ENCODE results near the gene MRM2.

Gene MRM2

DNA sequence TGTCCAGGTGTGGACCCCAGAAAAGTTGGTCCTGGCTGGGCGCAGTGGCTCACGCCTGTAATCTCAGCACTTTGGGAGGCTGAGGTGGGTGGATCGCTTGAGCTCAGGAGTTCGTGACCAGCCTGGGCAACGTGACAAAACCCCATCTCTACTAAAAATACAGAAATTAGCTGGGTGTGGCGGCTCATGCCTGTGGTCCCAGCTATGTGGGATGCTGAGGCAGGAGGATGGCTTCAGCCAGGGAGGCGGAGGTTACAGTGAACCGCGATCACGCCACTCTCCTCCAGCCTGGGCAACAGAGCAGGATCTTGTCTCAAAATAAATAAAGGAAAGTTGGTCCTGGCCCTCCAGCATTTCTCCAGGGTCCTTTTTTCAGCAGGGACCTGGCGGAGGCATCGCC is 1.5 kb upstream of the MRM2 start:
- no peak for TF ChIP-seq ZNF70 (CRISPR knock-in tag; IDR thresholded peaks at IDR 0.05)
- TF ChIP-seq ZNF8 (CRISPR knock-in tag; IDR thresholded peaks at IDR 0.05): no peak
- no peak for TF ChIP-seq TCF4 (CRISPR knock-in tag; IDR thresholded peaks at IDR 0.05; ENCODE audit: borderline replicate concordance)
- TF ChIP-seq ZFP30 (CRISPR knock-in tag; IDR thresholded peaks at IDR 0.05): no peak
- TF ChIP-seq TOX (CRISPR knock-in tag; IDR thresholded peaks at IDR 0.05; ENCODE audit: borderline replicate concordance): no peak
- no peak for TF ChIP-seq ISL1 (CRISPR knock-in tag; IDR thresholded peaks at IDR 0.05)
- no peak for TF ChIP-seq OSR1 (CRISPR knock-in tag; IDR thresholded peaks at IDR 0.05)
- no peak for TF ChIP-seq PPARA (CRISPR knock-in tag; IDR thresholded peaks at IDR 0.05; ENCODE audit: borderline replicate concordance)
- TF ChIP-seq, protein P1, sequence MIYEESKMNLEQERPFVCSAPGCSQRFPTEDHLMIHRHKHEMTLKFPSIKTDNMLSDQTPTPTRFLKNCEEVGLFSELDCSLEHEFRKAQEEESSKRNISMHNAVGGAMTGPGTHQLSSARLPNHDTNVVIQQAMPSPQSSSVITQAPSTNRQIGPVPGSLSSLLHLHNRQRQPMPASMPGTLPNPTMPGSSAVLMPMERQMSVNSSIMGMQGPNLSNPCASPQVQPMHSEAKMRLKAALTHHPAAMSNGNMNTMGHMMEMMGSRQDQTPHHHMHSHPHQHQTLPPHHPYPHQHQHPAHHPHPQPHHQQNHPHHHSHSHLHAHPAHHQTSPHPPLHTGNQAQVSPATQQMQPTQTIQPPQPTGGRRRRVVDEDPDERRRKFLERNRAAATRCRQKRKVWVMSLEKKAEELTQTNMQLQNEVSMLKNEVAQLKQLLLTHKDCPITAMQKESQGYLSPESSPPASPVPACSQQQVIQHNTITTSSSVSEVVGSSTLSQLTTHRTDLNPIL (CRISPR knock-in tag; IDR thresholded peaks at IDR 0.05; ENCODE audit: low read depth): no peak
- TF ChIP-seq ARNTL (CRISPR knock-in tag; IDR thresholded peaks at IDR 0.05; ENCODE audit: borderline replicate concordance, low read depth): no peak
- TF ChIP-seq GLIS3 (CRISPR knock-in tag; IDR thresholded peaks at IDR 0.05): no peak
- TF ChIP-seq ZNF565 (CRISPR knock-in tag; conservative IDR thresholded peaks at IDR 0.05; ENCODE audit: low read depth): no peak
- no peak for TF ChIP-seq BACH2 (CRISPR knock-in tag; IDR thresholded peaks at IDR 0.05; ENCODE audit: borderline replicate concordance)
- no peak for ATAC-seq

DNA sequence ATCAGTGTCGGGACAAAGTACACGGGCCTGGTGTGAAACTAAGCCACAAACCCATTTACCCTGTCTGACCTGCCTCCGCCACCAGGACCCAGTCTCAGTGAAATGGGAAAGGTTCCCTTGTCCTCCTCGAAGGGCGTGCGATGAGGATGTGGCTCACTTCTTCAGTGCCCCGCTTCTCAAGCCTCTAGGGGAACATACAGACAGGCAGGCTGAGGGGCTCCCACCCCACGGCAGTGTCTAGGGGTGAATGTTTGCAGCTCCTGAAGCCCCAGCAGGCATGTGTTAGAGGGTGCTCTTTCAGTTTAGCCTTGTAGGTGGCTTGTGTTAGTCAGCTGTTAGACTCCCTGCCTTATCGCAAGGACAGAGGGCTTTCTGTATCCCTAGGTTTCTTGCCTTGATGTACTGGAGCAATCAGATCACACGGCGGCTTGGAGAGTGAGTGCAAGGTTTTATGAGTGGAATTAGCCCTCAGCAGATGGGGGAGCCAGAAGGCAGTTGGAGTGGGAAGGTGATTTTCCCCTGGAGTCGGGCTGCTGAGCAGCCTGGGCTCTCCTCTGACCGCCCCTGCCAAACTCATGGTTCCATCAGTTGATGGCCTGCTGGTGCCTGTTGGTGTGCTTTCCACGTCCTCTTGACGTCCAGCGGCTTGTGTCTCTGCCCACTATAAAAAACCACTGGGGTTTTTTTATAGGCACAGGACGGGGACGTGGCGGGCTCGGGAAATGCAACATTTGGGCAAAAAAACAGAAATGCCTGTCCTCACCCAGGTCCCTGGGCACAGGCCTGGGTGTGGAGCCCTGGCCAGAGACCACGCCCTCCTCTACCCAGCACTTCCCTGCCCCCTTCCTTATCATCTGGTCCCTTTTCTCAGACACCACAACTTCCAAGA is 780 bp upstream of the MRM2 start:
- ATAC-seq: peak; percentile 58
- no peak for TF ChIP-seq ARNTL (CRISPR knock-in tag; IDR thresholded peaks at IDR 0.05; ENCODE audit: borderline replicate concordance, low read depth)
- TF ChIP-seq, protein P2, sequence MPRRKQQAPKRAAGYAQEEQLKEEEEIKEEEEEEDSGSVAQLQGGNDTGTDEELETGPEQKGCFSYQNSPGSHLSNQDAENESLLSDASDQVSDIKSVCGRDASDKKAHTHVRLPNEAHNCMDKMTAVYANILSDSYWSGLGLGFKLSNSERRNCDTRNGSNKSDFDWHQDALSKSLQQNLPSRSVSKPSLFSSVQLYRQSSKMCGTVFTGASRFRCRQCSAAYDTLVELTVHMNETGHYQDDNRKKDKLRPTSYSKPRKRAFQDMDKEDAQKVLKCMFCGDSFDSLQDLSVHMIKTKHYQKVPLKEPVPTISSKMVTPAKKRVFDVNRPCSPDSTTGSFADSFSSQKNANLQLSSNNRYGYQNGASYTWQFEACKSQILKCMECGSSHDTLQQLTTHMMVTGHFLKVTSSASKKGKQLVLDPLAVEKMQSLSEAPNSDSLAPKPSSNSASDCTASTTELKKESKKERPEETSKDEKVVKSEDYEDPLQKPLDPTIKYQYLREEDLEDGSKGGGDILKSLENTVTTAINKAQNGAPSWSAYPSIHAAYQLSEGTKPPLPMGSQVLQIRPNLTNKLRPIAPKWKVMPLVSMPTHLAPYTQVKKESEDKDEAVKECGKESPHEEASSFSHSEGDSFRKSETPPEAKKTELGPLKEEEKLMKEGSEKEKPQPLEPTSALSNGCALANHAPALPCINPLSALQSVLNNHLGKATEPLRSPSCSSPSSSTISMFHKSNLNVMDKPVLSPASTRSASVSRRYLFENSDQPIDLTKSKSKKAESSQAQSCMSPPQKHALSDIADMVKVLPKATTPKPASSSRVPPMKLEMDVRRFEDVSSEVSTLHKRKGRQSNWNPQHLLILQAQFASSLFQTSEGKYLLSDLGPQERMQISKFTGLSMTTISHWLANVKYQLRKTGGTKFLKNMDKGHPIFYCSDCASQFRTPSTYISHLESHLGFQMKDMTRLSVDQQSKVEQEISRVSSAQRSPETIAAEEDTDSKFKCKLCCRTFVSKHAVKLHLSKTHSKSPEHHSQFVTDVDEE (CRISPR knock-in tag; IDR thresholded peaks at IDR 0.05): no peak

DNA sequence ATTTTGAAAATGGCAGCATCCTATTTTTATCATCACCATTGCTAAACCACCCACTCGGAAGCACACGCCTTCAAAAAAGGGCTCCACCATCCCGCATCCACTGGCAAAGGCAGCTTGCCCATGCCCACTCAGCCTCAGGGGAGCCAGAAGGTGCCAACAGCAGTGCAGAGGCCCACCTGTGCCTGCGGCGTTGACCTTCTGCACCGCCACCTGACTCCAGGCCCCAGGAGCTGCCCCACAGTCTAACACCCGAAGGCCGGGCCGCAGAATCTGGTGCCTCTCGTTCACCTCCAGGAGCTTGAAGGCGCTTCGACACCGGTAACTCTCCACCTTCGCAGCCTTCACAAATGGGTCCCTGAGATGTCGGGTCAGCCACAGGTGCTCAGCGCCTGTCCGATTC is 2.8 kb downstream of the MRM2 start:
- no peak for ATAC-seq
- no peak for TF ChIP-seq ISL1 (CRISPR knock-in tag; IDR thresholded peaks at IDR 0.05)
- no peak for TF ChIP-seq SNAI2 (CRISPR knock-in tag; IDR thresholded peaks at IDR 0.05)
- TF ChIP-seq, protein P3, sequence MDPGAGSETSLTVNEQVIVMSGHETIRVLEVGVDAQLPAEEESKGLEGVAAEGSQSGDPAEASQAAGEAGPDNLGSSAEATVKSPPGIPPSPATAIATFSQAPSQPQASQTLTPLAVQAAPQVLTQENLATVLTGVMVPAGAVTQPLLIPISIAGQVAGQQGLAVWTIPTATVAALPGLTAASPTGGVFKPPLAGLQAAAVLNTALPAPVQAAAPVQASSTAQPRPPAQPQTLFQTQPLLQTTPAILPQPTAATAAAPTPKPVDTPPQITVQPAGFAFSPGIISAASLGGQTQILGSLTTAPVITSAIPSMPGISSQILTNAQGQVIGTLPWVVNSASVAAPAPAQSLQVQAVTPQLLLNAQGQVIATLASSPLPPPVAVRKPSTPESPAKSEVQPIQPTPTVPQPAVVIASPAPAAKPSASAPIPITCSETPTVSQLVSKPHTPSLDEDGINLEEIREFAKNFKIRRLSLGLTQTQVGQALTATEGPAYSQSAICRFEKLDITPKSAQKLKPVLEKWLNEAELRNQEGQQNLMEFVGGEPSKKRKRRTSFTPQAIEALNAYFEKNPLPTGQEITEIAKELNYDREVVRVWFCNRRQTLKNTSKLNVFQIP (CRISPR knock-in tag; IDR thresholded peaks at IDR 0.05; ENCODE audit: borderline replicate concordance, low read depth): no peak
- no peak for TF ChIP-seq ARNTL (CRISPR knock-in tag; IDR thresholded peaks at IDR 0.05; ENCODE audit: borderline replicate concordance, low read depth)
- TF ChIP-seq TOX (CRISPR knock-in tag; IDR thresholded peaks at IDR 0.05; ENCODE audit: borderline replicate concordance): no peak
- no peak for TF ChIP-seq ZNF70 (CRISPR knock-in tag; IDR thresholded peaks at IDR 0.05)
- no peak for TF ChIP-seq OSR1 (CRISPR knock-in tag; IDR thresholded peaks at IDR 0.05)

DNA sequence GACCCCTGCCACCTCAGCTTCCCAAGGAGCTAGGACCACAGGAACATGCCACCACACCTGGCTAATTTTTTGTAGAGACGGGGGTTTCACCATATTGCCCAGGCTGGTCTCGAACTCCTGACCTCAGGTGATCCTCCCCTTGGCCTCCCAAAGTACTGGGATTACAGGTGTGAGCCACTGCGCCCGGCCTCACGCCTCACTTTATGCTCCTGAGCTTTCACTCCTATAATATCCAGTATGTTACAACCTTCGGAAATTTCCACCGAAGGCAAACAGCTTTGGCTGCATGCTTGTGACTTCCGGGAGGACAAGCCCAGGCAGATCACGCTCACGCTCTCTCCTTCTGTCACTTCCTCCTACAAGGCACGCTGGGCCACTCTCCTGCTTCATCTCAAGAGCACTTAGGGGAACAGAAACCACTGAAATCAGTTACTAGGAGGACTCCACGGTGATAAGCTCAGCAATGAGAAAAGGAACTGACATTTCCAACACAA is 4.8 kb downstream of the MRM2 start:
- ATAC-seq: no peak
- TF ChIP-seq, protein P3 (CRISPR knock-in tag; IDR thresholded peaks at IDR 0.05; ENCODE audit: borderline replicate concordance, low read depth): no peak
- no peak for TF ChIP-seq ZC3H10 (CRISPR knock-in tag; IDR thresholded peaks at IDR 0.05)

DNA sequence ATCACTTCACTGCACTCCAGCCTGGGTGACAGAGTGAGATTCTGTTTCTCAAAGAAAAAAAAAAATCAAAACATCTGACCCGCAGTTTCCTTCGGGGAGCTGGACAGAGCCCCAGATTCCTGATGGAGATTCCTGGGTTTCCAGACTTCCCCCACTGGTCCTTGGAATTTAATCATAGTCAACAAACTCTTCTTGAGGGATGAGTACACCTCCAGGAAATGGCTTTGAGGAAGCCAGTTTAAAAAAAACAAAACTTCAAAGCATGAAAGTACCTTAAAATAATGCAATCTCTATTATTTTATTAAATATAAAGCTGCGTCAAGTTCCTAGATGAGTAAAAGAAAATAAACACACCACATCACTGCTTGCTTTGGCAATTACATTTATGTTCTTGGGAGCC is 8.1 kb downstream of the MRM2 start:
- no peak for ATAC-seq
- no peak for TF ChIP-seq ZNF70 (CRISPR knock-in tag; IDR thresholded peaks at IDR 0.05)
- TF ChIP-seq, protein P2 (CRISPR knock-in tag; IDR thresholded peaks at IDR 0.05): no peak
- no peak for TF ChIP-seq OSR1 (CRISPR knock-in tag; IDR thresholded peaks at IDR 0.05)
- no peak for TF ChIP-seq ZNF8 (CRISPR knock-in tag; IDR thresholded peaks at IDR 0.05)
- TF ChIP-seq ZFP3 (CRISPR knock-in tag; IDR thresholded peaks at IDR 0.05): no peak
- TF ChIP-seq, protein P4, sequence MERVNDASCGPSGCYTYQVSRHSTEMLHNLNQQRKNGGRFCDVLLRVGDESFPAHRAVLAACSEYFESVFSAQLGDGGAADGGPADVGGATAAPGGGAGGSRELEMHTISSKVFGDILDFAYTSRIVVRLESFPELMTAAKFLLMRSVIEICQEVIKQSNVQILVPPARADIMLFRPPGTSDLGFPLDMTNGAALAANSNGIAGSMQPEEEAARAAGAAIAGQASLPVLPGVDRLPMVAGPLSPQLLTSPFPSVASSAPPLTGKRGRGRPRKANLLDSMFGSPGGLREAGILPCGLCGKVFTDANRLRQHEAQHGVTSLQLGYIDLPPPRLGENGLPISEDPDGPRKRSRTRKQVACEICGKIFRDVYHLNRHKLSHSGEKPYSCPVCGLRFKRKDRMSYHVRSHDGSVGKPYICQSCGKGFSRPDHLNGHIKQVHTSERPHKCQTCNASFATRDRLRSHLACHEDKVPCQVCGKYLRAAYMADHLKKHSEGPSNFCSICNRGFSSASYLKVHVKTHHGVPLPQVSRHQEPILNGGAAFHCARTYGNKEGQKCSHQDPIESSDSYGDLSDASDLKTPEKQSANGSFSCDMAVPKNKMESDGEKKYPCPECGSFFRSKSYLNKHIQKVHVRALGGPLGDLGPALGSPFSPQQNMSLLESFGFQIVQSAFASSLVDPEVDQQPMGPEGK (CRISPR knock-in tag; IDR thresholded peaks at IDR 0.05; ENCODE audit: borderline replicate concordance): no peak
- no peak for TF ChIP-seq ISL1 (CRISPR knock-in tag; IDR thresholded peaks at IDR 0.05)
